22Rv1 (cell line): ENCODE results near the gene AMBRA1.

Source experiments
- CTCF ChIP-seq: fragments of 450-650 bp; IDR thresholded peaks from 2 replicates; pipeline ENCODE4 v1.5.1; 2017; ENCODE audit warnings: mild to moderate bottlenecking
- ZFX ChIP-seq: fragments of 450-650 bp; IDR thresholded peaks from 2 replicates; pipeline ENCODE4 v1.6.1; 2017; ENCODE audit warnings: antibody characterized with exemption, borderline replicate concordance

GRCh38 chr11:46420513-46420912 is 173.3 kb downstream of the AMBRA1 start:
- TF ChIP-seq ZFX (no peak), CTCF (no peak)
